ENCODE measurements around the gene TANK.

DNA sequence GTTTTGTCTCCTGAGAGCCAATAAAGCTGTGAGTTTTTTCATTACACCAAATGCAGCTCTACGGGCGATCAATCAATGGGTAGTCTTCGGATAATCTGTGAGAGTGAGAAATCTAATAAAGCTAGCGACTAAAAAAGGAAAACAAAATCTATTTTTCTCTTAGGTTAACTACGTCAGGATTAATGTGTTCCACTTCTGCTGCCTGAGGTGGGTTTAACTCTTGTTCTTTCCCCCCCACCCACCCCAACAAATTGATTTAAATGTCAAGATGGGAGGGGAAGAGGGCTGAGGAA is 85.0 kb downstream of the TANK start:
- TF ChIP-seq, protein P1, sequence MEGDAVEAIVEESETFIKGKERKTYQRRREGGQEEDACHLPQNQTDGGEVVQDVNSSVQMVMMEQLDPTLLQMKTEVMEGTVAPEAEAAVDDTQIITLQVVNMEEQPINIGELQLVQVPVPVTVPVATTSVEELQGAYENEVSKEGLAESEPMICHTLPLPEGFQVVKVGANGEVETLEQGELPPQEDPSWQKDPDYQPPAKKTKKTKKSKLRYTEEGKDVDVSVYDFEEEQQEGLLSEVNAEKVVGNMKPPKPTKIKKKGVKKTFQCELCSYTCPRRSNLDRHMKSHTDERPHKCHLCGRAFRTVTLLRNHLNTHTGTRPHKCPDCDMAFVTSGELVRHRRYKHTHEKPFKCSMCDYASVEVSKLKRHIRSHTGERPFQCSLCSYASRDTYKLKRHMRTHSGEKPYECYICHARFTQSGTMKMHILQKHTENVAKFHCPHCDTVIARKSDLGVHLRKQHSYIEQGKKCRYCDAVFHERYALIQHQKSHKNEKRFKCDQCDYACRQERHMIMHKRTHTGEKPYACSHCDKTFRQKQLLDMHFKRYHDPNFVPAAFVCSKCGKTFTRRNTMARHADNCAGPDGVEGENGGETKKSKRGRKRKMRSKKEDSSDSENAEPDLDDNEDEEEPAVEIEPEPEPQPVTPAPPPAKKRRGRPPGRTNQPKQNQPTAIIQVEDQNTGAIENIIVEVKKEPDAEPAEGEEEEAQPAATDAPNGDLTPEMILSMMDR (IDR thresholded peaks at IDR 0.05; ENCODE audit: low read depth, low read length, poor library complexity, severe bottlenecking): no peak
- no peak for TF ChIP-seq EZH2phosphoT487 (IDR thresholded peaks at IDR 0.05; ENCODE audit: borderline replicate concordance, low read length)

Measured in DOHH2 (cell line).